ENCODE data around the gene C6orf89. TPM values are rescaled to one million over a fixed set of nuclear protein-coding genes. Genes with fewer than 3 reads are reported as not detected.

The C6orf89 gene
- total and polyA plus RNA-seq, 10 donors = 5.7 to 49.8 (median 34.7) TPM

DNA sequence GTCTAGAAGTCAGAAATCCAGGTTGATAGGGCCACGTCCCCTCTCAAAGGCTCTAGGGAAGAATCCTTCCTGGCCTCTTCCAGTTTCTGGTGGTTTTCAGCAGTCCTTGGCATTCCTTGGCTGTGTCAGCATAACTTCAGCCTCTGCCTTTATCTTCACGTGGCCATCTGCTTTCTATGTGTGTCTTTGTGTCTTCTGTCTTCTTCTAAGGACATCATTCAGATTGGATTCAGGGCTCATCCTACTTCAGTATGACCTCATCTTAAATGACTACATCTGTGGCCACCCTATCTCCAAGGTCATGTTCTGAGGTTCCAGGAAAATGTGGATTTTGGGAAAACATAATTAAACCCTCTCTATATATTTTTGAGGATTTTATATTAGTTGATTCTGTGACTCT lies 23.0 kb downstream of the C6orf89 start:
- Histone ChIP-seq H3K27me3 (replicated peaks in 1 of 7) (no peaks in the 10 kb centered on the region), H3K4me3 (no peak overlapping the region), H3K9me3 (no peaks in the 10 kb centered on the region), H3K27ac (no peak overlapping the region), H3K36me3 (peaks cover 5 to 91% (median 35%) of the 10 kb centered on the region in 6 donors), H3K4me1 (peaks cover 4 to 35% (median 22%) of the 10 kb centered on the region in 6 donors)
- TF ChIP-seq POLR2AphosphoS5 (IDR thresholded peaks at IDR 0.05) (no peak), CTCF (IDR thresholded peaks at IDR 0.05 in 8 of 11, conservative IDR thresholded peaks at IDR 0.05 in 3 of 11) (no peak), POLR2A (IDR thresholded peaks at IDR 0.05) (no peak)
- intact Hi-C loops (cut with DNase I; ENCODE audit: low total_unique reads) = loop anchor here (10.0 kb wide), 1 partner anchor 56 kb away; no protein-coding TSS in a partner anchor
- 87 to 94% (median 90%) methylated on average over 2 of the region's 2 CpGs for WGBS, 5 donors
- DNase-seq = no peak

- Histone ChIP-seq H3K9me3 (no peaks in the 10 kb centered on the region), H3K36me3 (peaks cover 0 to 91% (median 38%) of the 10 kb centered on the region in 6 donors), H3K4me1 (peaks cover 4 to 50% (median 25%) of the 10 kb centered on the region in 6 donors), H3K4me3 (peak overlapping the region in 1 of 8 donors; percentile 37), H3K27me3 (replicated peaks in 1 of 7) (no peaks in the 10 kb centered on the region), H3K27ac (peak overlapping the region in 4 of 8 donors; percentile 23 to 67 (median 36))
- 16 to 32% (median 25%) methylated on average over 4 of the region's 4 CpGs for WGBS, 5 donors
- no peak for DNase-seq
- peak in 1 of 3 donors; percentile 31 for TF ChIP-seq POLR2AphosphoS5 (IDR thresholded peaks at IDR 0.05)
- no peak for TF ChIP-seq CTCF (IDR thresholded peaks at IDR 0.05 in 8 of 11, conservative IDR thresholded peaks at IDR 0.05 in 3 of 11)
- intact Hi-C loops (cut with DNase I; ENCODE audit: low total_unique reads) = no loop called here
Measured at GRCh38 chr6:36912030-36912454, 26.3 kb downstream of the C6orf89 start.

DNA sequence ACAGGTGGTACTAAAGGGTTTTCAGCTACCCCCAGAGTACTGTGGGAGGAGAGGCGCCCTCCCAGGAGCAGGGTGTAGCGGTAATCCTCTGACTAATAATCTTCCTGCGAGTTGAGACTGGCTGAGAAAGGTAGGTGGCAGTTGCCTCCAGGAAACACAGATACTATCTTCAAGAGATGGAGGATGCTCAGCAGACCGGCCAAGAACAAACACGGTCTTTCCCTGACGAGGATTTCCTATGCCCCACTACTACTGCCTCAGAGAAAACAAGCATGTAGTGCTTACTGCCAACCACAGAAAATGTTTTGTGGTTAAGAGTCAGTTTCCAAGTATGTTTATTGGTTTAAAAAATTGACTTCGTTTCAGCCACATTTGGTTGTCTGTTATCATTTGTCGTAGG lies 26.8 kb downstream of the C6orf89 start:
- Histone ChIP-seq H3K27ac (peak overlapping the region in 4 of 8 donors; percentile 23 to 67 (median 36)), H3K4me1 (peaks cover 4 to 49% (median 25%) of the 10 kb centered on the region in 6 donors), H3K27me3 (replicated peaks in 1 of 7) (no peaks in the 10 kb centered on the region), H3K4me3 (peak overlapping the region in 1 of 8 donors; percentile 37), H3K9me3 (no peaks in the 10 kb centered on the region), H3K36me3 (peaks cover 0 to 91% (median 43%) of the 10 kb centered on the region in 6 donors)
- TF ChIP-seq POLR2AphosphoS5 (IDR thresholded peaks at IDR 0.05) = peak in 1 of 3 donors; percentile 5
- no peak for TF ChIP-seq CTCF (IDR thresholded peaks at IDR 0.05 in 8 of 11, conservative IDR thresholded peaks at IDR 0.05 in 3 of 11)
- 23 to 53% (median 35%) methylated on average over 8 of the region's 8 CpGs for WGBS, 5 donors
- no peak for DNase-seq
- intact Hi-C loops (cut with DNase I; ENCODE audit: low total_unique reads) = no loop called here

DNA sequence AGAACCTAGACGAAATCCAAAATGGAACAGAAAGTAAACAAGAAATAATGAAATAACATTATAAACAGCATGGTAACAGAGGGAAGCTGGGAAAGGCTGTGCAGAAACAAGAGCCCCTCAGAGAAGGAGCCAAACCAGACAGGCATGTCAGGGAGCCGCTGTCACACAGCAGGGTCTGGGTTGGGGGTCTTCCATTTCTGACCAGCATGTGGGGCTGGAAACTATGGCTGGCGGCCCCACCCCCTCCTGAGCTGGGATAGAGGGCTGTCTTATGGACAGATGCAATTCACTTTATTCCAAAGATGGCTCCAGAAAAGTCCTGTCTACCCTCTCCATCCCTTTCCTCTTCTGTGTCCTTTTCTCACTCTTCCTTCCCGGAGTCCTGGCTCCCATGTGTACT lies 27.3 kb downstream of the C6orf89 start:
- intact Hi-C loops (cut with DNase I; ENCODE audit: low total_unique reads) = no loop called here
- peak overlapping the region in 3 of 8 donors; percentile 16 to 67 (median 29) for H3K27ac ChIP-seq
- peaks cover 0 to 91% (median 48%) of the 10 kb centered on the region in 6 donors for H3K36me3 ChIP-seq
- H3K4me3 ChIP-seq = no peak overlapping the region
- no peak for TF ChIP-seq POLR2AphosphoS5 (IDR thresholded peaks at IDR 0.05)
- no peak for TF ChIP-seq CTCF (IDR thresholded peaks at IDR 0.05 in 8 of 11, conservative IDR thresholded peaks at IDR 0.05 in 3 of 11)
- no peak for TF ChIP-seq POLR2A (IDR thresholded peaks at IDR 0.05)
- no peak for DNase-seq
- H3K4me1 ChIP-seq = peaks cover 4 to 44% (median 25%) of the 10 kb centered on the region in 6 donors
- no peaks in the 10 kb centered on the region for H3K27me3 ChIP-seq (replicated peaks in 1 of 7)
- 71 to 82% (median 72%) methylated on average over 4 of the region's 4 CpGs for WGBS, 5 donors
- no peaks in the 10 kb centered on the region for H3K9me3 ChIP-seq
